GM12873 (cell line): ENCODE measurements around the gene PRUNE2.

Experiments used
- CTCF ChIP-seq: IDR thresholded peaks from 2 replicates; pipeline ENCODE4 v1.5.1; 2012; ENCODE audit warnings: low read depth, mild to moderate bottlenecking, moderate library complexity, low read length, control low read depth; ENCODE audit not compliant: insufficient read depth; ENCODE audit errors: missing control alignments

PRUNE2 gene

GRCh38 chr9:76638001-76638400 lies 267.9 kb downstream of the PRUNE2 start:
- no peak for TF ChIP-seq CTCF

- no peak for TF ChIP-seq CTCF
Measured at GRCh38 chr9:76637416-76637815, 268.5 kb downstream of the PRUNE2 start.

DNA sequence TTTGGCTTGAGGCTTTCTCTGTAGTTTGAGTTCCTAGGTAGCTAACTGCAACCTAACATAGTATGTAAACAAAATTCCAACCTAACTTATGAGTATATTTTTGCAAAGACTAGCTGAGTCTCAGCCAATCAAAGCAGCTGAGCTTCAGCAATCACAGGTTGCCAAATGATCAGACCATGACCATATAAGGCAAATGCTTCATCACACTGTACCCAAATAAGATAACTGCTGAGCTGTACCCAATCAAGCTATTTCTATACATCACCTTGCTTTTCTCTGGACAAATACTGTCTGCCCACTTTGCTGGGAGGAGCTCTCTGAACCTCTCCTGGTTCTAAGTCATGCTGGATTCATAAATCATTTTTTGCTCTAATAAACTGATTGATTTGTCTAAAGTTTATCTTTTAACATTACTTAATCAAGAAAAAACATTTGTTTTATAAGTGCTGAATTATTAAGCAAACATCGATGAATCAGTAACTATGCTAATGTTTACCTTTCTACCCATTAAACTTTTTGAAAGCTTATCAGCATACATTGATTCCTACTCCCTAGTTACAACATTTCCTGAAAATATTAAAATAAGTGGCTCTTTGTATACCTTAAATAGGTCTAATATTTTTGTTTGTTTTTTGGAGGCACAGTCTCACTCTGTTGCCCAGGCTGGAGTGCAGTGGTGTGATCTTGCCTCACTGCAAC lies 271.4 kb downstream of the PRUNE2 start:
- TF ChIP-seq CTCF, result no peak

- TF ChIP-seq CTCF, result no peak
Measured at GRCh38 chr9:76630916-76631315, 275.0 kb downstream of the PRUNE2 start.

- TF ChIP-seq CTCF, result no peak
Measured at GRCh38 chr9:76629205-76629990, 276.5 kb downstream of the PRUNE2 start.

GRCh38 chr9:76628155-76628554 lies 277.8 kb downstream of the PRUNE2 start:
- TF ChIP-seq CTCF, result no peak

DNA sequence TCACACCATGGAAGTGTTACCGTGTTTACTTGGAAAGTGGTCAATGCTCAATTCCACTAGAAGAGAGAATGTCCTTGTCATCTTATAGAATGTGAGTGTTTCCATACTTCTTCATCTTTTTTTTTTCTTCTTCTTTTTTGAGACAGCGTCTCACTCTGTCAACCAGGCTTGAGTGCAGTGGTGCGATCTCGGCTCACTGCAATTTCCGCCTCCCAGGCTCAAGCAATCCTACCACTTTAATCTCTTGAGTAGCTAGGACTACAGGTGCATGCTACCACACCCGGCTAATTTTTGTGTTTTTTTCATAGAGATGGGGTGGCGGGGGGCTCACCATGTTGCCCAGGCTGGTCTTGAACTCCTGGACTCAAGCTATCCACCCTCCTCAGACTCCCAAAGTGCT lies 278.9 kb downstream of the PRUNE2 start:
- TF ChIP-seq CTCF, result no peak
